HG02798 (cell line): ENCODE measurements around the gene ATXN1.
"Not testable (repeated sequence)": the region's sequence is repeated elsewhere in the genome, so short reads cannot be mapped to it uniquely, and the experiment has no call there.

Experiments
- ATAC-seq: cut with Tn5 transposase; IDR thresholded peaks from one replicate; pipeline ENCODE4 v1.9.1; 2021; ENCODE audit warnings: mild to moderate bottlenecking; ENCODE audit not compliant: unreplicated experiment, poor library complexity

Gene ATXN1

DNA sequence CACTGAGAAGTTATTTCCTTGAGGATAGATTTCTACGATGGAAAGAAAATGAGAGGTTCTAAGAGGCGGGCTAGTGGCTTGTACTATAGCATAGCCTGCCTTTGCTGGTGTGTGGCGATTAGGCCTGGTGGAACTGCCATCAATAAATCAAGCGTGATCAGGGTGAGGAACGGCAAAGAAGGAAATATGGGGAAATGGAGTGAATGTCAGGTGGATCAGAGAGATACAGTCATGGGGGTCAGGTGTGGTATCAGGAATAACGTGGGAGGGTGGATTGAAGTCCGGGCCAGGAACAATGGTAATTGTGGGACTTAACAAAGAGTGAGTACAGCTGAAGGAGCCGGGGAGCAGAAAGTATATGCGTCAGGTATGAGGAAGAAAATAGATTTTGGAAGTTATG is 500.7 kb downstream of the ATXN1 start:
- ATAC-seq: not testable (repeated sequence)

DNA sequence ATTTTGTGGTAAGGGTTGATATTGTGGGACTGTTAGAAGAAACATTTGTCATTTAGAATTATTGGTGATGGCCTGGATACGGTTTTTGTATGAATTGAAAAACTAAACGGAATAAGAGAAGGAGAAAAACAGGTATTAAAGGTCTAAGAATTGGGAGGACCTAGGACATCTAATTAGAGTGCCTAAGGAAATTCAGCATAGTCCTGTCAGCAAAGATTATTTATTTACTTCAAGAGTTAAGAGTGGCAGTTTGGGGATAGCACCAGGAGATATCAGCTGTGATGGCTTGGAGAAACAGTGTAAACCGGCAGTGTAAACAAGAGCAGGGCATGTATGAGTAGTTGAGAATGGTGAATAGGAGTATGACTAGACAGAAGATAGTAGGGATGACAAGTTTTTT is 501.7 kb downstream of the ATXN1 start:
- ATAC-seq: not testable (repeated sequence)

DNA sequence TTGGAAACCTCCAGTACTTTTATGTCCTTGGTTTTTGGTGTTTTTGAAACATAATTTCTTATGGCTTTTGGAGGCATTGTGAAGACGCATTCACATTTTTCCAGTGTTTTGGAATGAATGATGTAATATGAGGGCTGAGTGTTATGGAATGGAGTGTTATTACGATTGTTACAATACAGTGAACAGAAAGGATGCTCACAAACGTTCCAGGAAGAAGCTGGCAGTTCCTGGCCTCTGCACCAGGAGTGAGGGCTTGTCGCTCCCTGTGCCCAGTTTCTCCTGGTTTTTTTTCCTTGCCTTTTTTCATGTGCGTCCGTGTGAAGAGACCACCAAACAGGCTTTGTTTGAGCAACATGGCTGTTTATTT is 502.6 kb downstream of the ATXN1 start:
- no peak for ATAC-seq

DNA sequence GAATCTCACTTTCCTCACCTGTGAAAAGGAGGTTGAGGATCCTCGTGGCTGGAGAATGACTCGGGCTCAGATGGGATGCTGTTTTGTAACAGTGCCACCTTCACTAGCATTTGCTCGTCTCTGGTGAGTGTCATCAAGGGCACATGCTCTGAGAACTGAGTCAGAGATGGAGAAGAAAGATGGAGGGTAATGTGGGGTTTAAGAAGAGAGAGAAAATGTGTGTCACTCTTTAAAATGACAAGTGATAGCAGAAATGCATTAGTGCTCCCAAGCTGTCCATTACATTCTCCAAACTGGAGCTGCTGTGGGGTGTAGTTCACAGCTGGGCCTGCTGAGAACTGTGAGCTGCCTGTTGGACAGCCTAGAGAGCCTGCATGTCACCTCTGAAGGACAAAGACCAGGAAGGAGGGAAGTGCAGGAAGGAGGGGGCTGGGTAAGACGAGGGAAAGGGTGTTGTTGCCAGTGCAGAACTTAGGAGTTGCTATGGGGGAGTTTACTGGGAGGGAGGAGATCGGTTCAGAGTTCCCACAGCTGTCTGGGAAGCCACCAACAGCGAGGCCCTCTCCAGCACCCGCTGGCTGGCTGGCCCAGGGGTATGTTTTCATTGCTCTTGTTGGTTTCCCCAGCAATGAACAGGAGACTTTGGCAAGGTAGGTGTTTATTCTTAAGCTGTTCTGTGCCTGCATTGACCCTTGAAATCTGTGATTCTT is 503.1 kb downstream of the ATXN1 start:
- ATAC-seq: no peak

DNA sequence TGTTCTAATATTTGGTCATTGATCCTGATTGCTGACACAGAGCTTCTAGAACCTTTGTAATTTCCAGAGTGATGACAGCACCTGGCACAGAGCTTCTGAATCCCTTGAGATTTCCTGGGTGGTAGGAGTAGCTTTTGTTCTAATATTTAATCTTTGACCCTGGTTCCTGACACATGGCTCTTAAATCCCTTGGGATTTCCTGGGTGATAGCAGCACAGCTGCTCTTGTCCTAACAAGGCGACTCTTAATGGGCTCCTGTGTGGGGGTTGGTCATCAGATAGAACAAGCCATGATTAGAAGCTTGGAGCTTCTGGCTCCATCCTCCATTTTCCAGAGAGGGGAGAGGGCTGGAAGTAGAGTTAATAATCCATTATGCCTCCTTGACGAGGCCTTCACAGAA is 504.5 kb downstream of the ATXN1 start:
- no peak for ATAC-seq

DNA sequence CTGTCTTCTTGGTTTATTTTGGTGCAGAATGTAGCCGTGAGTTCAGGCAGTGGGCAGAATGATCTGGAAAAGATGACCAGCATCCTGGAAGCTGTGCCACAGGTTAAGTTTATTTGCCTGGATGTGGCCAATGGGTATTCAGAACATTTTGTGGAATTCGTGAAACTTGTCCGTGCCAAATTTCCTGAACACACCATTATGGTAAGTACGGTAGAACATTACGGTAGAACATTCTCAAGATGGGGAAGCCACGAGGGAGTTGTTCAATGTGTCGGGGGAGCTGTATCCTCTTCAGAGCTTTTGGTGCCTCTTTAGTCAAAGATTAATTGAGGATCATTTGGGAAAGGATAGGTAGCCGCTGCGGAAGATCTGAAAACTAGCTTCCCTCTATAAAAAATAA is 506.7 kb downstream of the ATXN1 start:
- ATAC-seq: no peak

DNA sequence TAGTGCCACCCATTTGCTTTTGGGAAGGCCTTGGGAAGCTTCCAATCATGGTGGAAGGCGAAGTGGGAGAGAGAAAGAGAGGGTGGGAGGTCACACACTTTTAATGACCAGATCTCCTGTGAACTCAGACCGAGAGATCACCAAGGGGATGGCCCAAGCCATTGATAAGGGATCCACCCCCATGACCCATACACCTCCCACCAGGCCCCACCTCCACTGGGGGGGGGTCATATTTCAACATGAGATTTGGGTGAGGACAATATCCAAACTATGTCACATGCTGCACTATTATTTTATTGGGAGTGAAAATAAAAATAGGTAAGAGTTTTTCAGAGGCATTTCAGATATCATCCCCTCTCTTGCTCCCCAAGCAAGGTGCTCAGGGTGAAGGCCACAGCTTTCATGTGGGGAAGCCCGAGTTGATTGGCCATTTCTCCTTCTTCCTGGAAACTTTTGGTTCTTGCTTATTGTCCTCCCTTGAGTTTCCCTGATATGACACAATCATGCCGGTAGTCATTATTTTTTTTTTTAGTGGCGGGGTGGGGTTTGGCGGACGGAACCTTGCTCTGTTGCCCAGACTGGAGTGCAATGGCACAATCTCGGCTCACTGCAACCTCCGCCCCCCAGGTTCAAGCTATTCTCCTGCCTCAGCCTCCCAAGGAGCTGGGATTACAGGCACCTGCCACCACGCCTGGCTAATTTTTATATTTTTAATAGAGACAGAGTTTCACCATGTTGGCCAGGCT is 507.7 kb downstream of the ATXN1 start:
- ATAC-seq: no peak

DNA sequence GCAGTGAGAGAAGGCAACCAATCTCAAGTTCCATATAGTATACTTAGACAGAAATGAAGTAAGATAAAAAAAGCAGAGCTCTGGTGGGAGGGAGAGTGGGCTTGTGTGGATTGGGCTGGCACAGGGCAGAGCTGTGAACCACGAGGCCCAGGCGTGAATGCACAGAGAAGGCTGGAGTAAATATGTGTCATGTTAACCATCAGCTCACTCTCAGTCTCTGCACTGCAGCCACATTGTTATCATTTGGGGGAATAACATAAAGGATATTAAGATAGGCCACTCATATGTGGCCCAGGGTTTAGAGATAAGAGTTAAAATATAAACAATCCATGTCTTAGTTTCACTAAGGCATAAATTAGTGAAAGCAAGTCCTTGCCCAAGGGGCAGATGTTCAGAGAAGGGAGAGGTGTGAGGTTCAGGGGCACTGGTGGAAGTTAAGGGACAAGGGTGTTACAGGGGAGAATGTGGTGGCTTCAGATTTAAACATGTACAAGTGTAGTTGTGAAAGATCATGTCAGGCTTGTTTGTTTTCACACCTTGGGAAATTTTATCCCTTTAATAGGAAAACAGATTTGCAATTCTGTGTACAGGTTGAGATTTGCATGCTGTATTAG is 508.5 kb downstream of the ATXN1 start:
- no peak for ATAC-seq

DNA sequence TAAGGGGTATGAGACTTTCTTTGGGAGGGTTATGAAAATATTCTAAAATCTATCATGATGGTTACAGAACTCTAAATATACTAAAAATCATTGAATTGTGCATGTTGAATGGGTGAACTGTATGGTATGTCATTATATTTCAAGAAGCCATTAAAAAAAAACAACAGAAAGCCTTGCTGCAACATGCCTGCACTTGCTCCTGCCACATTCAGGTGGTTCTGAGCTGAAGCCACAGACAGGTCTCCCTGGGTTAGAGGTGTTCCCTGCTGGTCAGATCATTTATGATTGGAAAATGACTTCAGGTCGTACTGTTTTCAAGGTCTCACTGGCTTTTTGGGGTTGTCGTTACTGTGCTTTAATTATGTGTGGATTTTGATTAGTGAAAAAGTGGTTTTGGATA is 509.6 kb downstream of the ATXN1 start:
- no peak for ATAC-seq

DNA sequence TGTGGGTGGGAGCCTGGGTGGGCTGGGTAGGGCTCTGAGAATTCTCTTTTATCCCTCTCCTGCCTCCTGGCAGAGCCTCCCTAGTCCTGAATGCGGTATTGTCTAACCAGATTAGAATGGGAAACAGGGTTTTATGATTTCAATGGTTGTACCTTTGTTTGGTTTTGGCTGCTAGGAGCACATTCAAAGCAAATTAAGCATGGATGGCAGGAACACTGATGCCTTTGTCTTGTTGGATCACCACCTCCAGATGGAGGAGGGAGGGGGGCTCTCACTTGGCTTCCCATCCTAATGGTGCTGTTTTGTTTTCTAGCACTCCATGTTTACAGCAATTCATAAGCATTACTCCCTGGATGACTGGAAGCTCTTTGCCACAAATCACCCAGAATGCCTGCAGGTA is 511.3 kb downstream of the ATXN1 start:
- no peak for ATAC-seq
